Activated CD8-positive, alpha-beta memory T cell treated with anti-CD3 and anti-CD28 coated beads, Interleukin-2, amount 50 U/mL, for 24 hours (primary cell): ENCODE data around the gene DIPK1C.
"Not testable (repeated sequence)": the region's sequence is repeated elsewhere in the genome, so short reads cannot be mapped to it uniquely, and the experiment has no call there.

Experiments used
- DNase-seq: peaks from one replicate; pipeline ENCODE4 v3.0.0-alpha.2; 2020; ENCODE audit errors: extremely low read depth

The DIPK1C gene

DNA sequence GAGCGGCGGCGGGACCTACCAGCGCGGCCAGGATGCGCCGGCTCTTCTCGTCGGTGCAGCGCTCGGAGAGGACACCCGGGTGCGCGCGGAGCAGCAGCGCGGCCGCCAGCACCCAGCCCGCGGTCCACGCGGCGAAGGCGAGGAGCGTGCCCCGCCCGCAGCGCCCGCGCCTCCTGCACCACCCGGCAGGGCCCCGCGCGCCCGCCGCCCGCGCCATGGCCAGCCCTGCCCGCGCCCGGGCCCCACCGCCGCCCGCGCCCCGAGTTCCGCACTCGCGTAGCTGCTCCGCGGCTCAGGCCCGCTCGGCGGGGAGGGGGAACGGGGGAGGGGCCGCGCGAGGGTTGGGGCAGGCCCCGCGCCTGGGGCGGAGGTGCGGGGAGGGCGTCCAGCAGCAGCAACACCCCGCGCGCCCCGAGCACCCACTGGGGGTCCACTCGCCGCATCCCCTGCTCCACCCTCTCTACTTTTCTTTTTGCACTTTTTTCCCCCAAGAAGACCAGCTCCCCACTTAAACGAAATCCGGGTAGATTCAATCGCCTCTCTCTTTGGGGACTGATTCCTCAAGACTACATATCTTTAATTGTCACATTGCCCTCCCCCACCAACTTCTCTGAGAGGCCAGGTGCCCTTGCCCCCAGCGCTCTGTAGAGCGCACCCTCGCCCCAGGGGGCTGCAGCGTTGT is at the start of gene DIPK1C:
Gene DIPK1C, minus strand, starts transcription at position 266 of the 682 bp plus-strand sequence. Its CDS starts 49 bp downstream, at position 217.
- no peak for DNase-seq

DNA sequence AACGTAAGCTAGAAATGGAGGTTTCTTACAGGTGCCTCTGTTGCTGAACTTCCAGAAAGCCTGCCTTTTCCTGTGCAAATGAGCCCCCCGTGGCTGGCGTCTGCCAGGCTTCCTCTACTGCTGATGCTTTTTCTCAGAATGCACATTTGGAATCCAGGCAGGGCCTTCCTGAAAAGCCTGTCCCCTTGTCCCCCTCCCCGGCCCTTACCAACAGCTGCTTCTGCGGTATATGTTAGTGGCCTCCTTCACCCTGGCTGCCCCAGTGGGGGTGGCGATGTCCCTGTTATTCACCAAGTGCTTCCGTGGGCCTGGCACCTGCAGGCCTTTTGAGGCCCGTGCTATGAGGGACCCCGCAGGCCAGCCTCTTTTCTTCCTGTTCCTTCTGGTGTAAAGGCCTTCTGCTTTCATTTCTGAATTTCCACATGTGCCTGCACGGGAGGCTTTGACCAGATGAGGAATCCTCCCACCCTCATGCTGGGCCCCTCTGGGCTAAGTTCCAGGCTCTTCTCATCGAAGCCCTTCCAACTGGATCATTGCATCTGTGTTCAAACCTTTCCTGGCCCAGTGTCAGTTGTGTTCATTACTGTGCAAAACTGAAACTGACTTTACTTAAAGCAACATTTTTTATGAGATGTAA is 49.5 kb upstream of the DIPK1C start:
- no peak for DNase-seq

GRCh38 chr18:74505776-74506175 is 48.7 kb upstream of the DIPK1C start:
- DNase-seq: no peak

DNA sequence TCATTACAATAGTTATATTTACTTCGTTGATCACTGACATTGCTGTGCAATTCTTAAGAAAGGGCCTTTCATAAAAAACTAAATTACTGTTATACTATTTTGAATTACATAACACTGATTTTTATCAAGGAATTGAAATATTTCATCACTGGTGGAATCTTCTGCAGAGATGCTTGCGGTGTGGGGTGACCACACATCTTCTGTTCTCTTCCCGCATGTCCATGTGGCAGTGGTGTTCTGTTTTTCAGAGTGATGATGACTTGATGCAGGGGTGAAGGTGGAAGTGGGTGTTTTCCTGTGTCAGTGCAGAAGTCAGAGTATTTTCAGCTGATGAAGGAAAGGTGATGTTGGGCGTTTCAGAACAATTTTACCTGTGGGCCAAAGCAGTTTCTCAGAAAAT is 46.0 kb upstream of the DIPK1C start:
- no peak for DNase-seq

GRCh38 chr18:74501386-74501785 is 44.3 kb upstream of the DIPK1C start:
- DNase-seq: no peak

DNA sequence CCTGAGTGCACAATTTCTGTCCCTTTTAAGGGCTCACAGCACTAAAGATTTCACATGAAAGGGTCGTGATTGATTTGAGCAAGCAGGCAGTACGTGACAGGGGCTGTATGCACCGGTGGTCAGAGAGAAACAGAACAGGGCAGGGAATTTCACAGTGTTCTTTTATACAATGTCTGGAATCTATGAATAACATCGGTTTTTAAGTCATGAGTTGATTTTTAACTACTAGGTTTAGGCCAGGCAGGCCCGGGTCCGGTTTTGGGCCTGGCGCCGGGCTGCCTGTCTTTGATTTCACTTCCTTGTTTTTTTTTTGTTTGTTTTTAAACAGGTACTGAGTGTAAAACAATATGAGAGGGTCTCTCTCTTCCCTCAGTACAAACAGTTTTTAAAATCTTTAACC is 43.7 kb upstream of the DIPK1C start:
- not testable (repeated sequence) for DNase-seq

DNA sequence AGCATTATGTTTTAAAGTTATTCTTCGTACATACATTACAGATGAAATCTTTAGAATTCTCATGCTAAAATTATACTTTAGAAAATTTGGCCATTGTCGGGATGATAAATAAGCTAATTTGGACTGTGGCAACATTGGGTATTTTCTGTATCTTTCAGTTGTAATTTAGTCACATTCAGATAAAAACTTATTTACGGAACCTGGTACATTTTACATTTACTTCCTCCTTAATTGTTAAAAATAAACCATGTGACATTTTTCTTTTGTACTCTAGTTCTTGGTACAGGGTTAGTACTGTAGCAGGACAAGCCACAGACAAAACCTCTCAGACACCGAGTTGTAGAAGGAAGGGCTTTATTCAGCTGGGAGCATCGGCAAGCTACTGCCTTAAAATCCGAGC is 43.3 kb upstream of the DIPK1C start:
- DNase-seq: no peak

GRCh38 chr18:74499633-74500032 is 42.5 kb upstream of the DIPK1C start:
- no peak for DNase-seq

GRCh38 chr18:74498712-74499627 is 41.9 kb upstream of the DIPK1C start:
- DNase-seq: peak; percentile 54

DNA sequence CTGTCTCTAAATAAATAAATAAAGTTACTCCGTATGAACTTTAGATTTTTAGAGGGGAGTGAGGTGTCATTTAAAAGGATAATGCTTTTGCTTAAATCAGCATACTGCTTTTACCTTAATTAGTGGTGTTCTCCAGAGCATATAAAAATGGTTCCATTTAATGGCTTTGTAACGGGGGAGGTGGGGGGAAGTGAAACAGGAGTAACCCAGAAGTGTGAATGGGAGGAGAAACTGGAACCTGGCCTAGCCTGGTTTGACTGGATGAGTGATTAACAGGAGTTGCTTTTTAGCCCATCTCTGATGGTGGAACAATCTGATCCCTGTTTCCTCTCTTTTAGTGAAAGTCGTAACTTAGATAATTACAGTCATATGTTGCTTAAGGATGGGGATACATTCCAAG is 40.7 kb upstream of the DIPK1C start:
- no peak for DNase-seq

GRCh38 chr18:74497324-74497676 is 40.2 kb upstream of the DIPK1C start:
- DNase-seq: no peak

GRCh38 chr18:74496508-74497323 is 39.6 kb upstream of the DIPK1C start:
- DNase-seq: no peak

DNA sequence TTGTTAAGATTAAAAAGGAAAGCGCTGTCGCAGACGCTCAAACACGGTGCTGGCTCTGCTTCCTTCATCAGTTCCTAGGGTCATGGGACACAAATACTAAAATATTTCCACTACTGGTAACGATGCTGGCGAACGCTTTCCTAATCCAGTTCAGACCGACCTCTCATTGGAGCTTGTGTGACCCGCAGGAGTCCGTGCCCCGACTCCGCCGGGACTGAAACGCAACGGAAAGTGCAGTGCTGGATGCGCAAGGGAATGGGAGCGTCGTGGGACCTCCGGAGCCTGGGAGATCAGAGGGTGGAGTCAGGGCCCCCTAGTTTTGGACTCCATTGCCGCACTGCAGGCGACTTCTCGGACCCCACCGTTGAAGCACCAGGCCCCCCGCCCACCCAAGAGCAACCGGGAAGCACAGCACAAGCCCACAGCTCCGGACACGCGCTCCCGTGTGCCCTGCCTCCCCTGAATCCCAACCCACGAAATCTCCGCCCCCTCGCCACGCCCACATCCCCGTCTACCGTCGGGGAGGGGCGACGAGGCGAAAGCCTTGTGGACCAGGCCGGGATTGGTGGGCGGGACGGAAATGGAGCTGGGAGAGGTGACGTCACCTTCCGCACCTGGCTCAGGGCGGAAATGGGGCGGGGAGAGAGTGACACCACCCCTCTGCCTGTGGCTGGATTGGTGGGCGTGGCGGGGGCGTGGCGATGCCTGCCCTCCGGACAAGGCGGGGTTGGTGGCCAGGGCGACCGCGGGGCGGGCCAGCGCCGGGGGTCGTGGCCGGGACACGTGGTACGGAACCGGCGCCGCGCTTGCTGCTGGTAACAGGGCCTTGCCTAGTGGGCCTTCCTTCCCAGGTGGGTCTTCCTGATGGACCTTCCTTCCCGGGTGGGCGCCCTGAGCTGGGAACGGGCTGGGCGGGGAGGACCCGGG is 38.7 kb upstream of the DIPK1C start, which contains the start of gene CNDP2:
Gene CNDP2, plus strand, starts transcription at position 783 of the 927 bp plus-strand sequence. CDS start 3,611 bp downstream, outside the sequence.
- peak; percentile 100 for DNase-seq

GRCh38 chr18:74494514-74494913 is 37.4 kb upstream of the DIPK1C start:
- DNase-seq: no peak

- no peak for DNase-seq
Observed at GRCh38 chr18:74493689-74494088, 36.6 kb upstream of the DIPK1C start.

GRCh38 chr18:74492259-74492658 is 35.2 kb upstream of the DIPK1C start:
- no peak for DNase-seq

DNA sequence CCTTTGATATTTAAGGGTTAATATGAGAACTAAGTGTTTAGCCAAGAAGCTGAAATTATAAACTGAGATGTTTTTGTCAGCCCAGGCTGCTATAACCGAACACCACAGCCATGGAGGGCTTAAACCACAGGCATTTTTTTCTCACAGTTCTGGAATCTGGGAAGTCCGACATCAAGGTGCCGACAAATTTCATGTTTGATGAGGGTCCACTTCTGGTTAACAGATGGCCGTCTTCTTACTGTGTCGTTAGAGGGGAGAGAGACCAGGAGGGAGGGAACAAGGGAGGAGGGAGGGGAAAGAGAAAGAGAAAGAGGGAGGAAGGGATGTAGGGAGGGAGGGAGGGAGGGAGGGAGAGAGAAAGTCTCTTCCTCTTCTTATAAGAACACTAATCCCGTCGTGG is 32.6 kb upstream of the DIPK1C start:
- DNase-seq: no peak

DNA sequence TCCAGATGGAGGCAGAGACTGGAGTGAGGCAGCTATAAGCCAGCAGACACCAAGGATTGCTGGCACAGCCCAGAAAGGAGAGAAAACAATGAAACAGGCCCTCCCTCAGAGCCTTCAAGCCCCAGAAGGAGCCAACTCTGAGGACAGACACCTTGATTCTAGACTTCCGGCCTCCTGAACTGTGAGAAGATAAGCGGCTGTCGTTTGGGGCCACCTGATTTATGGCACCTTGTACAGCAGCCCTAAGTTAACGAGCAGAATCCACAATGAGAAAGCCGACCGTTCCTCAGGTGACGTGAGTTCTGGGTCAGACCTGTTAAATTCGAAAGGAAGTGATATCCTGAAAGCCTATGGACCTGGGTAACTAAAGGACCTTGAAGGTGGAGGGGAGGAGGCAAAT is 31.8 kb upstream of the DIPK1C start:
- no peak for DNase-seq

GRCh38 chr18:74488354-74488753 is 31.2 kb upstream of the DIPK1C start:
- no peak for DNase-seq

DNA sequence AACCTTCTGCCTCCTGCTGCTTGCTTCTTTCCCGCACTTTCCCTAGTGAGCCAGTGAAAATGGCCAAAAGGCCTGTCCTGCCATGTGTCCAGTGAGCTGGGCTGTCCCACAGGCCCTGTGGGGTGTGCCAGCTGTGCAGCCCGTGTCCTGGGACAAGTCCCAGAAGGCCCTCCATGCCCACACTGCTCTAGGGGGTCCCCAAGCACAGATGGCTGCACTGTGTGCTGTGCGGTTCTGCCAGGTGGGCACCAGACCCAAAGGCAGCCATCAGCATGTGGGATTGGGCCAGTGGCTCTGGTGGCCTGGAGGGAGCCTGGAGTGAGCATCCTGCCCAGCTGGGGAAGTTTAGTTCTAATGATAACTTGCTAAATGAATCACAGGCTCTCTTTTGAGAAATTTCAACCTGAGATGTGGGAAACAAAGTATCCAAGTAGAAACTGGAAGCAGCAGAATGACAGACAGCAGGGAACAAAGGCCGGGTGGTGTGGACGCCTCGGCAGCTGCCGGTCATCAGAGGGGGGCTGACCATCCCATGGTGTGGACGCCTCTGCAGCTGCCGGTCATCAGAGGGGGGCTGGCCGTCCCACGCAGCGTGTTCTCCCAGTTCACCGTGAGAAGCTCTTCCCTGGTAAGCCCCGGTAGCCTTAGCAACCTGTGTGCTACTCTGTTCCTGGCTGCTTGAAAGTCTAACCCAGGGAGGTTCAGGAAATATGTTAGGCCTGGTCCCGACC is 29.2 kb upstream of the DIPK1C start:
- no peak for DNase-seq
